Kidney (tissue), 14 donors: ENCODE data around the gene GTPBP1. TPM values are rescaled to one million over a fixed set of nuclear protein-coding genes. Genes with fewer than 3 reads are reported as not detected.

Source experiments
- DNase-seq, 5 donors: peaks; one replicate each; pipeline ENCODE4 v3.0.0-alpha.2; 2013 to 2020
- FAIRE-seq: peaks from 2 replicates; lab custom pipeline; 2012; peaks lifted over from hg19 to GRCh38; lab: Jason Lieb, UNC
- H3K27ac ChIP-seq, 2 donors: one replicate each; pipeline ENCODE4 v1.7.0; 2013; ENCODE audit warnings: low read depth in 2 of 2, low read length in 2 of 2, inconsistent platforms in 1 of 2
- H3K27me3 ChIP-seq: one replicate; pipeline ENCODE4 v1.7.1; 2013; ENCODE audit warnings: low read length, inconsistent platforms; ENCODE audit not compliant: control insufficient read depth, insufficient read depth
- H3K36me3 ChIP-seq, 3 donors: one replicate each; pipeline versions ENCODE4 v1.7.0 to v1.7.1; 2013; ENCODE audit warnings: low read length in 3 of 3, control low read depth in 1 of 3, inconsistent platforms in 1 of 3; ENCODE audit not compliant: insufficient read depth in 3 of 3, control insufficient read depth in 2 of 3
- H3K4me1 ChIP-seq, 3 donors: one replicate each; pipeline versions ENCODE4 v1.7.0 to v1.7.1; 2013; ENCODE audit warnings: low read length in 3 of 3, inconsistent platforms in 1 of 3, low read depth in 1 of 3; ENCODE audit not compliant: control insufficient read depth in 2 of 3, insufficient read depth in 2 of 3
- H3K4me3 ChIP-seq, 3 donors: one replicate each; pipeline versions ENCODE4 v1.7.0 to v1.8.1; 2013; ENCODE audit warnings: low read length in 3 of 3, control low read depth in 1 of 3, inconsistent platforms in 1 of 3
- H3K9ac ChIP-seq, 3 donors: one replicate each; pipeline versions ENCODE4 v1.7.0 to v1.7.1; 2013; ENCODE audit warnings: low read length in 3 of 3, control low read depth in 1 of 3, inconsistent platforms in 1 of 3
- H3K9me3 ChIP-seq, 3 donors: one replicate each; pipeline versions ENCODE4 v1.7.0 to v1.7.1; 2013; ENCODE audit warnings: low read length in 3 of 3, control low read depth in 1 of 3, inconsistent platforms in 1 of 3; ENCODE audit not compliant: control insufficient read depth in 2 of 3, insufficient read depth in 1 of 3
- CTCF ChIP-seq: IDR thresholded peaks from 3 replicates; pipeline ENCODE4 v1.5.1; 2012; ENCODE audit warnings: mild to moderate bottlenecking, moderate library complexity, borderline replicate concordance; ENCODE audit not compliant: insufficient read depth; ENCODE audit errors: extremely low read depth
- intact Hi-C: fragments of 100-400 bp; cut with DNase I; formaldehyde crosslinking; loops from one replicate; pipeline ENCODE4 v1.11.1; 2022
- polyA plus RNA-seq: library from polyadenylated mRNA; stranded (reverse); fragments of 350-450 nt; fragmentation: Illumina TruSeq; extraction: RNeasy Lipid Tissue Mini Kit (QIAGEN cat#74804); gene quantifications from one replicate; pipeline ENCODE4 v1.2.3, GENCODE V29; 2014; ENCODE audit warnings: low read depth, low replicate concordance; ENCODE audit not compliant: insufficient read depth
- total RNA-seq: library from RNA; stranded (reverse); fragmentation: NEBNext Ultra II Directional; extraction: Animal tissue kit (Norgen Biotek cat#: 25700); gene quantifications from one replicate; pipeline ENCODE4 v1.2.1, GENCODE V29; 2021
- donor health status: control.
- donor health status: control.
- donor health status: control.
- donor health status: control.
- donor health status: control.
- donor health status: DM: yes; HTN: yes; CAD: no.
- donor health status: Normal renal cell carcinoma (clear cell type).

The GTPBP1 gene
- total and polyA plus RNA-seq, 2 donors from 2014 or later: 11.7 to 52.0 TPM

- Histone ChIP-seq H3K27me3 (no peaks in the 10 kb centered on the region), H3K27ac (no peak overlapping the region), H3K36me3 (peaks cover 8 to 49% (median 40%) of the 10 kb centered on the region in 3 donors), H3K9me3 (no peaks in the 10 kb centered on the region), H3K9ac (no peak overlapping the region), H3K4me1 (peaks cover 0 to 18% (median 12%) of the 10 kb centered on the region in 3 donors), H3K4me3 (no peak overlapping the region)
- no peak for FAIRE-seq
- intact Hi-C loops: no loop called here
- peak in 2 of 5 donors; percentile 18 to 45 for DNase-seq
- no peak for TF ChIP-seq CTCF
These were observed 24.7 kb downstream of the GTPBP1 start for GRCh38 chr22:38730411-38730871.

GRCh38 chr22:38731703-38732161 is 26.0 kb downstream of the GTPBP1 start:
- Histone ChIP-seq H3K36me3 (peaks cover under 1 to 49% (median 41%) of the 10 kb centered on the region in 3 donors), H3K4me3 (no peak overlapping the region), H3K27ac (no peak overlapping the region), H3K9ac (no peak overlapping the region), H3K27me3 (no peaks in the 10 kb centered on the region), H3K4me1 (peaks cover 0 to 18% (median 12%) of the 10 kb centered on the region in 3 donors), H3K9me3 (no peaks in the 10 kb centered on the region)
- peak in 2 of 5 donors; percentile 31 to 38 for DNase-seq
- intact Hi-C loops: no loop called here
- TF ChIP-seq CTCF: no peak
- FAIRE-seq: no peak

- TF ChIP-seq CTCF: no peak
- H3K27ac ChIP-seq: no peak overlapping the region
- H3K9ac ChIP-seq: no peak overlapping the region
- intact Hi-C loops: no loop called here
- H3K36me3 ChIP-seq: peaks cover 0 to 48% (median 37%) of the 10 kb centered on the region in 3 donors
- no peaks in the 10 kb centered on the region for H3K9me3 ChIP-seq
- FAIRE-seq: no peak
- no peaks in the 10 kb centered on the region for H3K27me3 ChIP-seq
- peak in 2 of 5 donors; percentile 24 to 69 for DNase-seq
- H3K4me3 ChIP-seq: no peak overlapping the region
- peaks cover 0 to 18% (median 12%) of the 10 kb centered on the region in 3 donors for H3K4me1 ChIP-seq
These were observed 26.6 kb downstream of the GTPBP1 start for GRCh38 chr22:38732251-38732815.
